GM19463 (cell line): Measurements from ENCODE around the gene FN1.
"Not testable (repeated sequence)": the region's sequence is repeated elsewhere in the genome, so short reads cannot be mapped to it uniquely, and the experiment has no call there.

Experiments used
- ATAC-seq: cut with Tn5 transposase; IDR thresholded peaks from one replicate; pipeline ENCODE4 v1.9.1; 2021; ENCODE audit warnings: mild to moderate bottlenecking, moderate library complexity; ENCODE audit not compliant: unreplicated experiment

The FN1 gene

GRCh38 chr2:215356334-215356947 lies 79.4 kb downstream of the FN1 start:
- no peak for ATAC-seq

GRCh38 chr2:215355801-215356200 lies 80.1 kb downstream of the FN1 start:
- no peak for ATAC-seq

GRCh38 chr2:215354771-215355695 lies 80.8 kb downstream of the FN1 start:
- no peak for ATAC-seq

- no peak for ATAC-seq
Observed at GRCh38 chr2:215352602-215353001, 83.3 kb downstream of the FN1 start.

GRCh38 chr2:215347878-215348277 lies 88.0 kb downstream of the FN1 start:
- ATAC-seq, result no peak

GRCh38 chr2:215338883-215339679 lies 96.8 kb downstream of the FN1 start:
- no peak for ATAC-seq

GRCh38 chr2:215332872-215333595 lies 102.8 kb downstream of the FN1 start:
- peak; percentile 83 for ATAC-seq

- no peak for ATAC-seq
Observed at GRCh38 chr2:215328066-215328465, 107.8 kb downstream of the FN1 start.

- no peak for ATAC-seq
Observed at GRCh38 chr2:215324811-215325210, 111.1 kb downstream of the FN1 start.

- no peak for ATAC-seq
Observed at GRCh38 chr2:215320679-215321078, 115.2 kb downstream of the FN1 start.

DNA sequence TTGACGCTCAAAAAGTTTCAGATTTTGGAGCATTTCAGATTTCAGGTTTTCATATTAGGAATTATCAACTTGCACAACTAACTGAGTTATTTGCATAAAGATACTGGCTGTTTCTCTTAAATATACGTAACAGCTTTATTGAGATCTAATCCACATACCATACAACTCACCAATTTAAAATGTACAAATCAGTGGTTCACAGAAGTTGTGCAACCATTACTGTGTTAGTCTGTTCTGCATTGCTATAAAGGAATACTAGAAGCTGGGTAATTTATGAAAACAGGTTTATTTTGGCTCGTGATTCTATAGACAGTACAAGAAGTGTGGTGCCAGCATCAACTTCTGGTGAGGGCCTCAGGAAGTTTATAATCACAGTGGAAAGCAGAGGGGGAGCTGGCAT lies 115.8 kb downstream of the FN1 start:
- ATAC-seq, result no peak

DNA sequence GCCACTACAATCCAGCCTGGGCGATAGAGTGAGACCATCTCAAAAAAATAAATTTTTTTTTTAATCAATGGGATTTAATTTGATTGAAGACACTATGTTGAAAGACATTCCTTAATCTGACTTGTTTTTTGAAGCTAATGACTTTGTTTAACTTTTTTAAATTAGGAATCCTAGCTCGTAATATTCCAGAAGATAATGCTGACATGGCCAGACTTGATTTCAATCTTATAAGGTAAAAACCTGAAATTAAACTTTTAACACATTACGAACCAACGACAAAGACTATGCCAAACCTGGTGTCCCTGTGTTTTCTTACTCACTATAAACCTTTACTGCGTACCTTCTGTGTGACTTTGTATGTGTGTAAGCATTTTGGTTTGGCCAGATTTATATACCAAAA lies 116.4 kb downstream of the FN1 start:
- no peak for ATAC-seq

DNA sequence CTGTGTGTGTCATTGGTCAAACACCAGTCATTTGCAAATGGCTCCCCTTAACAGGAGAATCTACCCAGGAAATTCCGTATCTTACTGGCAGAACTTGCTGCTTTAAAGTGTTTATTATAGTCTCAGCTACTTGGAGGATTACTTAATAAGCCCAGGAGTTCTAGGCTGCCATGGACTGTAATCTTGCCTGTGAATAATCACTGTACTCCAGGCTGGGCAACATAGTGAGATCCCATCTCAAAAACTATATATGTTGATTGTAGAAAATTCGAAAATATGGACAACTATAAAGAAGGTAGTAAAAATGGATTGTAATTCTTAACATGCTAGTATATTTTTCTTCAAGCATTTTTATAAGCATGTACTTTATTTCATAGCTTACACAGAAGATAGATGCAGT lies 119.5 kb downstream of the FN1 start:
- no peak for ATAC-seq

- ATAC-seq, result no peak
Observed at GRCh38 chr2:215315301-215315700, 120.6 kb downstream of the FN1 start.

- ATAC-seq, result no peak
Observed at GRCh38 chr2:215314896-215315295, 121.0 kb downstream of the FN1 start.

DNA sequence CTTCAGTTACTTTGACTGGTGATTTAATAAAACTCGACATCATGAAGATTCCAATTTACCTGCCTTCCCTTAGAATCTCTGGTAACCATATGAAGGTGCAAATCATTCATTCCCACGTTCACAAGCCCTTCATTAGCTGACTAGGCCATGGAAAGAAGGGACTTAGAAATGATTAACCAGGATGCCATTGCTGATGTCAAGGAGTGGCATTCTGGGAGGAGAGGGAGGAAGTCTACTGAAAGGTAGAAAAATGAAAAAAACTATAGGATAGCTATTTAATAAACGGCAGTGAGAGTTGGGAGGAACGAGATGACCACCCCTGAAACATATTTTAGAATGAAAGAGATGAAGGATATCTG lies 122.6 kb downstream of the FN1 start:
- no peak for ATAC-seq

DNA sequence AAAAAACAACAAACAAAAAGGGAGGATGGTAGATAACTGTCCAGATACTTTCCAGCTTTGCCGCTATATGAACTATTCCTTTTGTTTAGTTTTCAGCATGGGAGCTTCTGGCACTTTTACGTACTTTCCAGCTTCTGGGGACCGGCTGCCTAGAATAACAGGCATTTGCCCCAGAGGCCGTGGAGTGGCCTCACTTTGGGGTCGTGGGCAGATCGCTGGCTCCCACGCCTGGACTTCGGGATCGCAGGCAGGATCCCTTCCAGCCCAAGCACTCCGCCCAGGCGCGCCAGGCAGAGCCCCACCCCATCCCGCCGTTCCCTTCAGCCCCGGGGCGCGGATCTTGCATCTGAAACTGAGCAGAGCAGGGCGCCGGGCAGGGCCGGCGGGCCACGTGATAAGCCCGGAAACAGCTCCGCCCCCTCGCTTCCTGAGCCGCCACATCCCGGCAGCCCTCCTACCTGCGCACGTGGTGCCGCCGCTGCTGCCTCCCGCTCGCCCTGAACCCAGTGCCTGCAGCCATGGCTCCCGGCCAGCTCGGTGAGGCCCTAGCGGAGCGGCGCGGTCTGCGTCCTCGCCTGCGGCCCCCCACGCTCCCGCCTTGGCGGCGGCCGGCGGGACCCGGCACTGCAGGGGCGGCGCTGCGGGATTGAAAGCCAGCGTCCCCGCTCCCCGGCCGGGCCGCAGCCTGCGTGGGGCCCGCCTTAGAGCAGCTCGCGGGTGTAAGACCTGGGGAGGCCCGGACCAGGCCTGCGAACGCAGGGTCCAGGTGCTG lies 124.1 kb downstream of the FN1 start, which contains the start of gene ATIC:
ATIC (plus strand) TSS at position 435 of the 772 bp plus-strand sequence; CDS start at position 519, 84 bp downstream.
- peak; percentile 98 for ATAC-seq

DNA sequence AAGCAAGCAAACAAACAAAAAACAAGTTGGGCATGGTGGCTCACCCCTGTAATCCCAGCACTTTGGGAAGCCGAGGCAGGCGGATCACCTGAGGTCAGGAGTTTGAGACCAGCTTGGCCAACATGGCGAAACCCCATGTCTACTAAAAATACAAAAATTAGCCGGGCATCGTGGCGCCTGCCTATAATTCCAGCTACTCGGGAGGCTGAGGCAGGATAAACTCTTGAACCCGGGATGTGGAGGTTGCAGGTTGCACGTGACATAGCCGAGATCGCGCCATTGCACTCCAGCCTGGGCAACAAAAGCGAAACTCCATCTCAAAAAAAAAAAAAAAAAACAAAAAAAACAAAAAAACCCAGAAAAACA lies 124.6 kb downstream of the FN1 start:
- ATAC-seq, result not testable (repeated sequence)
